GM18870 (cell line): ENCODE measurements around the gene SERINC5.

Experiments used
- ATAC-seq: cut with Tn5 transposase; IDR thresholded peaks from one replicate; pipeline ENCODE4 v1.9.1; 2021; ENCODE audit warnings: moderate library complexity; ENCODE audit not compliant: unreplicated experiment

The SERINC5 gene

GRCh38 chr5:80072103-80073073 lies 183.5 kb downstream of the SERINC5 start:
- no peak for ATAC-seq

- ATAC-seq: no peak
Measured at GRCh38 chr5:80071510-80072021, 184.3 kb downstream of the SERINC5 start.

- no peak for ATAC-seq
Measured at GRCh38 chr5:80070338-80071056, 185.4 kb downstream of the SERINC5 start.

- no peak for ATAC-seq
Measured at GRCh38 chr5:80069918-80070318, 185.9 kb downstream of the SERINC5 start.

GRCh38 chr5:80069251-80069800 lies 186.5 kb downstream of the SERINC5 start:
- ATAC-seq: no peak

GRCh38 chr5:80068775-80069174 lies 187.1 kb downstream of the SERINC5 start:
- no peak for ATAC-seq

- no peak for ATAC-seq
Measured at GRCh38 chr5:80068246-80068636, 187.6 kb downstream of the SERINC5 start.

- no peak for ATAC-seq
Measured at GRCh38 chr5:80067531-80068245, 188.2 kb downstream of the SERINC5 start.

- ATAC-seq: no peak
Measured at GRCh38 chr5:80067016-80067415, 188.8 kb downstream of the SERINC5 start.

- ATAC-seq: no peak
Measured at GRCh38 chr5:80064124-80064523, 191.7 kb downstream of the SERINC5 start.
